Activated naive CD8-positive, alpha-beta T cell treated with anti-CD3 and anti-CD28 coated beads, Interleukin-2, amount 50 U/mL, for 16 hours (primary cell): ENCODE data around the gene MRPS6.

Experiments
- DNase-seq: peaks from one replicate; pipeline ENCODE4 v3.0.0-alpha.2; 2020; ENCODE audit warnings: low read depth, low spot score

Gene MRPS6

DNA sequence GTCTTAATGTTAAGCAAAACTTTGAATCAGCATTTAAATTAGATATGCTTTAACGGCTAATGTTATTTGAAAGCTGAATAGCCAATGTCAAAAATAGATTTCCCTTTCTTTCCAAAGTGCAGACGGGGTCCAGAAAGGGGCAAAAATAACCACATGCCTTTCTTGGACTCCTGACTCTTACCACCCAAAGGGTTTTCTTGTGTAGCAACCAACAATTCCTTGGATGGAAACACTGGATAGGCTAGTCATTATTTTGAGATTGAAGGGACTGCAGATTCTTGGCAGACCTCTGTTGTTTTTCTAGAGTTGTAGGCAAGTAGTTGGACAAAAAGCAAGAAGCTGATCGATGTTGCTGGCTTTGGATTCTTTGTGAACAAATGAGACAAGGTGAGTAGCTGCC lies 107.0 kb downstream of the MRPS6 start:
- DNase-seq, result no peak

DNA sequence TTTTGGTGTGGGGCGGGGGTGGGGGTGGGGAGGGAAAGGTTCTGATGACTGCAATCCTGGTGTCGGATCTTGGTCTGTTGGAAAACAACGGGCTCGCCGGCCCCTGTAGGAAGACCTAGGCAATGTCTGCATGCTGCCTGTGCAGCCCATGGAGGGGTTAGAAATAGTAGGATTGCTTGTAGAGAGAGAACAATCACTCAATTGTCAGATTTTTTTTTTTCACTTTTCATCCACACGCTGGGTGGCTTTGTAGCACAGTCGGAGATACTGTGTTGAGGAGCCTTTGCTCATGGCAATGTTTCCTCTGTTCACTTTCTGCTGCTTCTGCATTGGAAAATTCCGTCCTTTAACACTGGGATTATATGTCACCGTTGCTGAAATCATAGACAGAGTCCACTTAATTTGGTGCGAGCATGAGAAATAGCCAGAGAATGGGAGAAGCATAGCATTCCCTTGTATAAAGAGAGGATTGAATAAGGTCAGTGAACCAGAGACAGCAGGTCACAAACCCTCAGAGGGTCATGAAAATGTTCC lies 107.5 kb downstream of the MRPS6 start:
- no peak for DNase-seq

DNA sequence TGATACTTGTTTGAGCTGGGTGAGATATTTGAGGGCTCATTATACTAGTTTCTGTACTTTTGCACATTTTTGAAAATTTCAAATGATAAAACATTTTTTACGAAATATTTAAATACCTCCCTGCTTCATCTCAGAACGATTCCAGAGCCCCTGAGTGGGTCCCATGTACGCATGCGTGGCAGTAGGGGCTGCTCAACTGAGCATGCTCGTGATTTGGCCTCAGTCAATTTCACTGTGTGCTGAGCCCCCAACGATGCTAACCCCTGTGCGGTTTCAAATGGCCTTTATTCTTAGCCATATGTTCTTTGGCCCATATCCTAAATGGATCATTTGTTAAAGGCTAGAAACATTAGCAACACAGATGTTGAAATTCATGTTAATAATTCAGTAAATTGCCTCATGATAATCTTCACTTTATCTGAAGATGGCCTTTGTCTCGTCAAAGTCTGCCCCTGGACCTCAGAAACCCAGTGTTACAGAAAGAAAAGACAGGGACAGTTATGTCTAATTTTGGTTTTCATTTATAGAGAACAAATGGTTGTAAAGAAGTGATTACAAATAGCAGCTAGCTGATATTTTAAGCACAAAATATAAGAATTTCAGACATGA lies 108.2 kb downstream of the MRPS6 start:
- no peak for DNase-seq

DNA sequence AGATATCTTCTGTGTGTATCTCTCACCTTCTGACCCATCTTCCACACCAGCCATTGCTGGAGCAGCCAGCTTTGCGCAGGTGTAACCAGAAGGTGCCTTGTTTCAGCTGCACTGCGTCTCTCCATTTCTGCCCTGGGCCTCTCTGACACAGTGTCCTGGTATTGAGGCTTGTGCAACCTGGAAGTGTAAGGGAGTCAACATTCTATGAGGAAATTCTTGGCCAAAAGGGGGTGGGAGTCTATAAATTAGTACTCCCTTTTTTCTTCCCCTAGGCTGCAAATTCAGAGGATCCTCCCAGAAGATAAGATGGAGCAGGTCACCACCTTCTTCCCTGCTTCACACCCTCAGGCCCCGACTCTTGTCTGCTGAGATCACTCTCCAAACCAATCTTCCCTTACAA lies 109.1 kb downstream of the MRPS6 start:
- no peak for DNase-seq

DNA sequence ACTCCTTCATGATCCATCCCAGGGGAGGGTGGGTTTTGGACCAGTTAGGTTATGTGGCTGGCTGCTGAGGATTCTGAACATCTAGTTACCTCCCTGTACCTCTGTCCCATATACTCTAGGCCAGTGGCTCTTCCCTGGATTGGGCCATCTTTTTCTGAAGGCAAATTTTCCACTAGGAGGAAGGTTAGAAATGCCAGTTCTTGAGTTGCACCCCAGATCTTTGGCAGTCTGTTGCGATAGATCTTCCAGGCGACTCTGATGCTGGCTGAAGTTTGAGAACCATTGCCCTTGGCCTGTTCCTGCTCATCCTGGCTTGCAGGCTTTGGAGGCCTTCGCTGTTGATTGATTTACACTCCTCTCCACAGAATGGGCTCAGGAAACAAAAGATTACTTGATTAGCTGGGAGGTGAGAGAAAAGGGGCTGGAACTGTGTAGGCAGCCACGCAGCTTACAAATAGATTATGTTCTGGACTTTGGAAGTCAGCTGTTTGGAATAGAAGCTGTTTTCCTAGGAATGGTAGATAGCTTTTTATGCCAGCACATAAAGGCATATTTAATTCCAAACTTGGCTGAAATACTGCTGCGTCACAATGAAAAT lies 110.1 kb downstream of the MRPS6 start:
- no peak for DNase-seq

DNA sequence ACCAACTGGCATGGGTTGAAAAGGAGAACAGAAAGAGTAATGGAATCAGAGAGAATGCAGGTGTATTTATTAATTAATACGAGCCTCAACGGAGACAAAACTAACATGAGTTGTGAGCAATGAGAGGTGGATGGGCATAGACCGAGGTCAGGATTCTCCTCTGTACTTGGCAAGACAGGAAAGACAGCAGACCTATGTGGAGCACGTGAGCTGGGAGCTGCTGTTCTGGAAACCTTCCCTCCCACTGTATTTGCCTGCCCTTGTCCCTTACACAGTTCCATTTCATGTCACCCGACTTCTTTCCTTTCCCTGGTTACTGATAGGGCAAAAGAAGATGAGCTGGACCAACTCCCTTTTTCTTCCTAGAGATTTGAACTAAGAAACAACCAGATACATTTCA lies 110.9 kb downstream of the MRPS6 start:
- no peak for DNase-seq

DNA sequence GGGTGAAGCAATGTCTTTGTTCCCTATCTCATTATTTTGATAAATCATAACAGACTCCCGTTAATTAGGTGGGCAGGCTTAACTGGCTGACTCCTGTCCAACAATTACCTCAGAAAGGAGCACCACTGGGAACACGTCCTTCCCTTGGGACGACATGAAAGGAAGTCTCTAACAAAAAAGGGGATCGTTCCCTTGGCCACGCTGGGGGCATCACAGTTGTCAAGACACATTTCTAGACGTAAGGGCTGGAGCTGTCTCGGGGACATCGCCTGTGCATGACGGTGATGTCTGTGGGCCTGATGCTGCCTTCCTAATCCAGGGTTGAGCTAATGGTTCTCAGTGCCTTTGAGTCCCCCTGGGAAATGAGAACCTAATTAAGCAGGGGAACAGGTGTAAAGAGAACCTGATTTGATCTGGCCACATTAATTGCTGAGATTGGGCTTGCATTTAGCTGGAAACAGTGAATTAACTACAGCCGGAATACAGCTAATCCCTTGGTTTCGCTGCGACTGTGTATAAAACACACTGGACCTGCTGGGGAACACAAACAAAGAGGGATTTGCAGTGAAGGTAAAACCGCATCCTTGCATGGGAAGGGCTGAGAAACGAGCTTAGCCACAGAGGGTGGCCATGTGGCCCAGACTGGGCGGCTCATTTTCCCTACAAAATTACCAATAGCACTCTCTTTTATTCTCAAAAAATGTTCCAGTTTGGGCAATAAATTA lies 111.8 kb downstream of the MRPS6 start:
- no peak for DNase-seq

DNA sequence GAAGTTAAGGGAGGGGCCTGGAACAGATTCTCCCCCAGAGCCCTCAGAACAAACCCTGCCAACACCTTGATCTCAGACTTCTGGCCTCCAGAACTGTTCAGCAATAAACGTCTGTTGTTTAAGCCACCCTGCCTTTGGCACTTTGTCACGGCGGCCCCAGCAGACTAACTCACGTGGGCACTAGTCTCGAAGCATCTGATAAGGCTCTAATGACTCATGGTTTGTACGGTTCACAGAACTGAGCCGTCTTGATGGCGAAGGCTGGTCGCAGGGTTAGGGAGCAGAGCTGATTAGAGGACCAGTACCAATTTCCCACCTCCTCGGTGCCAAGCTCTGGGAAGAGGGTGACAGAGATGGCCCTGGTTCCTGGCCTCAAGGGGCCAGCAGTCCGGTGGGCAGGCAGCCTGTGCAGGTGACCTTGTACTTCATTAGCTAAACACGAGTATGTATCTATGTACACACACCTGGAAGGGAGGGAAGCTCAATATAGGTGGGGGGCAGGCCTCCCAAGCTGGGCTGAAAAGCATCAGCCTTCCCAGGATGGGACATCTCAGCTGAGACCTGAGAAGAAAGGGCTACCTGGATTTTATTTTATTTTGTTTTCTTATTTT lies 112.8 kb downstream of the MRPS6 start:
- DNase-seq, result no peak

DNA sequence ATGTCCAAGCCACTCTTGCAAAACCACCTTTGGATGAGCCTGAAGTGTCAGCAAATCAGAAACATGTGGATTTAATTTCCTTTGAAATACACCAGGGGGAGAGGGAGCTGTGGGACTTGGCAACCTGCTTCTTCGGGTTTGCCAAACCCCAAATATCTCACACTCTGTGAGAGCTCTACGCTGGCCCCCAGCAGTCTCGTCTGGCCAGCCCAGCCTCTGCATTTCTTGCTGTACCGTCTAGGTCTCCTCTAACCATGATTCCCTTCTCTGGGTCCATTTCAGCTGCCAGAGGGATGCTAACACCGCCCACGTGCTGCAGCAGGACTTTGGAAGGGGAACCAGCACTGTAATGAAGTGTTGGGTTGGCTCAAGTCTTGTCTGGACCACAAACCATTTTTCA lies 114.6 kb downstream of the MRPS6 start:
- DNase-seq, result no peak

DNA sequence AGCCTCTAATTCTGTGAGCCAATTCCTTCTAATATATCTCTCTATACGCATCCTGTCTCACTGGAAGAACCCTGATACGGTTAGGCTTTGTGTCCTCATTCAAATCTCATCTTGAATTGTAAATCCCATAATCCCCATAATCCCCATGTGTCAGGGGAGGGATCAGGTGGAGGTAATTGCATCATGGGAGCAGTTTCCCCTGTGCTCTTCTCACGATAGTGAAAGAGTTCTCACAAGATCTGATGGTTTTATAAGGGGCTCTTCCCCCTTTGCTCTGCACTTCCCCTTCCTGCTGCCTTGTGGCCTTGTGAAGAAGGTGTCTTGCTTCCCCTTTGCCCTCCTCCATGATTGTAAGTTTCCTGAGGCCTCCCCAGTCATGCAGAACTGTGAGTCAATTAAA lies 116.1 kb downstream of the MRPS6 start:
- no peak for DNase-seq

DNA sequence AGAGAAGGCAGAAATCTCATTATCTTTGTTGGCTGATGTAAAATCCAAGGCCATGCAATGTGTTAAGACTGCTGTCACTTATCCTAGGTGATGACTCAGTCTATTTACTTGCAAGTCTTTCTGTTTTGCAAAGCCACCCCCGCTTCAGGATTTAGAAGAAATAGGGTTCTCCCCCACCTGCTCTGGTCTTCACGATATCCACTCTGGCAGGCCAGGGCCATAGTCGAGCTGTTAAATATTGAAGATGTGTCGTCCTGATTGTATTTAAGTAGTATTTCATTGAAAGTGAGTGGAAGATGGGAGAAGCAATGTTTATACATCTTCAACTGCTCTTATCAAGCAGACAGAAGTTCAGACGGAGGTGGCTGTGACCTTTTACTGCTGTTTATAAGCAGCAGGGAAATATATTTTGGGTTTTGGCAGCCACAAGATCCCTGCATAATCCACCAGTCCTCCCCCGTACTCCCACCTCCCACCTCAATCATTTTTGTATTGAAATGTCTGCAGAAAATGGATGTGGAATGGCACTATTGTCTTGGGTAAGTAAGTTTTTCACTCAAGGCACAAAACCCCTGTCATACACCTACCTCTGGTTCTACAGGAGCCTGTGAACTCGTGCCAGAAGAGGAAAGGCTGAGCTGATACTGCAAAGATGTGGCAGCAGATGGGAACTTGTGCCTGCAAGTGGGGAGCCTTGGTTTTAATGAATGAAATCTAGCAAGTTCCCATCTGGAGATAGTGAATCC lies 117.4 kb downstream of the MRPS6 start:
- no peak for DNase-seq

DNA sequence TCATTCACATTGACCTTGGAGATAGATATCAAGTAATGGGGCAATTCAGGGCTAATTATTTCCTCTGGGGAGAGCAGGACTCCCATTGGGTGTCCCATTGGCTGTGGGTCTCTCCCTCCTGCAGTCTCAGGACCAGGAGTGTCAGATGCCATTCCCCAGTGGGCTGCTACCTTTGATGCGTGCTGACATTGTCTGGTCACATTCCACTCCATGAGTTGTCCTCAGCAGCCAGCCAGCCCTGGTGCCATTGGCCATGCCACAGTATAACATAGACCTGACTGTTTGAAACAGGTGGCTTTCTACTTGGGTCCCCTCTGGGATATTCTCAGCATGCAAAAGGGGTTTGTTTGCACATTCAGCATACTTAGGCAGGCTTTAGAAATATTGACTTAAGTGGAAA lies 118.5 kb downstream of the MRPS6 start:
- DNase-seq, result no peak
